Keratinocyte (primary cell): ENCODE data around the gene CNPY2. TPM values are rescaled to one million over a fixed set of nuclear protein-coding genes. Genes with fewer than 3 reads are reported as not detected.
"Not testable (repeated sequence)": the region's sequence is repeated elsewhere in the genome, so short reads cannot be mapped to it uniquely, and the experiment has no call there.

ENCODE experiments used
- DNase-seq: peaks from one replicate; pipeline ENCODE4 v3.0.0-alpha.2; 2011; ENCODE audit warnings: low read depth, missing footprints, low spot score
- FAIRE-seq: peaks from 2 replicates; lab custom pipeline; 2011; peaks lifted over from hg19 to GRCh38; lab: Jason Lieb, UNC
- H2AFZ ChIP-seq: 2 replicates; pipeline ENCODE4 v1.6.0; 2012; ENCODE audit warnings: low read length, control low read depth, inconsistent platforms; ENCODE audit not compliant: control insufficient read depth
- H3K27ac ChIP-seq: 2 replicates; pipeline ENCODE4 v1.5.1; 2011; ENCODE audit warnings: low read length; ENCODE audit not compliant: control insufficient read depth, insufficient read depth
- H3K27me3 ChIP-seq: 3 replicates; pipeline ENCODE4 v1.6.0; 2011; ENCODE audit warnings: low read length; ENCODE audit not compliant: control insufficient read depth, insufficient read depth; ENCODE audit errors: extremely low read depth
- H3K36me3 ChIP-seq, 2 experiments: 2 replicates in 1 of 2; 3 replicates in 1 of 2; pipeline ENCODE4 v1.5.1; 2011; ENCODE audit warnings: low read length in 2 of 2, mild to moderate bottlenecking in 1 of 2; ENCODE audit not compliant: control insufficient read depth in 2 of 2, insufficient read depth in 2 of 2; ENCODE audit errors: extremely low read depth in 1 of 2
- H3K4me1 ChIP-seq: 3 replicates; pipeline ENCODE4 v1.5.1; 2011; ENCODE audit warnings: low read length; ENCODE audit not compliant: control insufficient read depth, insufficient read depth; ENCODE audit errors: extremely low read depth
- H3K4me2 ChIP-seq: 3 replicates; pipeline ENCODE4 v1.6.0; 2011; ENCODE audit warnings: low read depth, low read length; ENCODE audit not compliant: control insufficient read depth, insufficient read depth; ENCODE audit errors: extremely low read depth
- H3K4me3 ChIP-seq, 3 experiments: fragments of 200-600 bp in 1 of 3; sonication (generic) in 1 of 3; 2 replicates in 2 of 3; 3 replicates in 1 of 3; pipeline ENCODE4 v1.5.1; 2011 to 2016; ENCODE audit warnings: low read length in 3 of 3, mild to moderate bottlenecking in 3 of 3, control low read depth in 2 of 3, inconsistent platforms in 1 of 3, low read depth in 1 of 3, mixed read lengths in 1 of 3, mixed run types in 1 of 3, moderate library complexity in 1 of 3; ENCODE audit not compliant: control insufficient read depth in 2 of 3, insufficient read depth in 2 of 3; ENCODE audit errors: extremely low read depth in 1 of 3
- H3K79me2 ChIP-seq: 2 replicates; pipeline ENCODE4 v1.6.0; 2012; ENCODE audit warnings: low read length; ENCODE audit not compliant: control insufficient read depth, insufficient read depth
- H3K9ac ChIP-seq: 3 replicates; pipeline ENCODE4 v1.6.0; 2011; ENCODE audit warnings: low read length; ENCODE audit not compliant: control insufficient read depth, insufficient read depth; ENCODE audit errors: extremely low read depth
- H3K9me1 ChIP-seq: 3 replicates; pipeline ENCODE4 v1.6.0; 2011; ENCODE audit warnings: low read length; ENCODE audit not compliant: control insufficient read depth, insufficient read depth; ENCODE audit errors: extremely low read depth
- H3K9me3 ChIP-seq: 2 replicates; pipeline ENCODE4 v1.5.1; 2012; ENCODE audit warnings: low read depth, low read length; ENCODE audit not compliant: control insufficient read depth
- H4K20me1 ChIP-seq: 3 replicates; pipeline ENCODE4 v1.6.0; 2011; ENCODE audit warnings: low read length; ENCODE audit not compliant: control insufficient read depth, insufficient read depth; ENCODE audit errors: extremely low read depth
- EZH2 ChIP-seq: IDR thresholded peaks from one replicate; pipeline ENCODE4 v1.6.1; 2012; ENCODE audit warnings: inconsistent platforms, mild to moderate bottlenecking, low read length, moderate library complexity
- dilution Hi-C: fragments of 300-500 bp; cut with MboI; formaldehyde crosslinking; loops from one replicate; pipeline ENCODE4 v1.7.0; 2020; ENCODE audit warnings: low sequenced_read_pairs; ENCODE audit not compliant: extremely low pct_ligation_motif_present
- polyA plus RNA-seq, 5 experiments: library from polyadenylated mRNA; depleted of rRNA in 3 of 5; stranded (reverse) in 3 of 5; stranded (forward) in 1 of 5; unstranded in 1 of 5; fragments of >200 nt; gene quantifications; 1 replicate in 1 of 5; 2 replicates in 3 of 5; 3 replicates in 1 of 5; pipeline versions ENCODE4 v1.2.1 to v1.2.3, GENCODE V29; 2011 to 2012; ENCODE audit warnings: missing spikeins in 2 of 5, low read depth in 1 of 5, low replicate concordance in 1 of 5
- TF ChIP-seq, protein P1 (sequence below), 3 experiments: IDR thresholded peaks in 1 of 3; conservative IDR thresholded peaks in 1 of 3; optimal IDR thresholded peaks in 1 of 3; 2 replicates in 2 of 3; 3 replicates in 1 of 3; pipeline versions ENCODE3 to v1.5.1; 2011; ENCODE audit warnings: low read length in 3 of 3, mild to moderate bottlenecking in 3 of 3, moderate library complexity in 2 of 3, control low read depth in 1 of 3, inconsistent platforms in 1 of 3; ENCODE audit not compliant: insufficient read depth in 2 of 3; ENCODE audit errors: extremely low read depth in 1 of 3

Gene CNPY2
- polyA plus RNA-seq, 1 donor (not counting 4 experiments of a cell fraction or from before 2014, with no cell fraction given), result 162 TPM

GRCh38 chr12:56262955-56263354, 52.8 kb downstream of the CNPY2 start:
- H2AFZ ChIP-seq, H3K9me3 ChIP-seq, H4K20me1 ChIP-seq, H3K9me1 ChIP-seq, H3K79me2 ChIP-seq, H3K9ac ChIP-seq, H3K4me3 ChIP-seq, H3K36me3 ChIP-seq, FAIRE-seq, dilution Hi-C loops, DNase-seq, H3K4me2 ChIP-seq, H3K27me3 ChIP-seq: not testable (repeated sequence)
- Histone ChIP-seq H3K27ac (peak overlapping the region; percentile 76), H3K4me1 (peaks cover 26% of the 10 kb centered on the region)

GRCh38 chr12:56261503-56262232, 54.1 kb downstream of the CNPY2 start:
- Histone ChIP-seq H3K4me3 (no peak overlapping the region), H3K27ac (peak overlapping the region; percentile 76), H4K20me1 (no peaks in the 10 kb centered on the region), H3K9ac (no peak overlapping the region), H3K4me1 (peaks cover 34% of the 10 kb centered on the region), H3K36me3 (peaks cover 0 to under 1% of the 10 kb centered on the region in 2 experiments), H3K9me3 (no peaks in the 10 kb centered on the region), H2AFZ (peak overlapping the region; percentile 2), H3K4me2 (peak overlapping the region; percentile 31), H3K27me3 (no peaks in the 10 kb centered on the region), H3K79me2 (peaks cover 13% of the 10 kb centered on the region), H3K9me1 (no peaks in the 10 kb centered on the region)
- TF ChIP-seq, protein P1, sequence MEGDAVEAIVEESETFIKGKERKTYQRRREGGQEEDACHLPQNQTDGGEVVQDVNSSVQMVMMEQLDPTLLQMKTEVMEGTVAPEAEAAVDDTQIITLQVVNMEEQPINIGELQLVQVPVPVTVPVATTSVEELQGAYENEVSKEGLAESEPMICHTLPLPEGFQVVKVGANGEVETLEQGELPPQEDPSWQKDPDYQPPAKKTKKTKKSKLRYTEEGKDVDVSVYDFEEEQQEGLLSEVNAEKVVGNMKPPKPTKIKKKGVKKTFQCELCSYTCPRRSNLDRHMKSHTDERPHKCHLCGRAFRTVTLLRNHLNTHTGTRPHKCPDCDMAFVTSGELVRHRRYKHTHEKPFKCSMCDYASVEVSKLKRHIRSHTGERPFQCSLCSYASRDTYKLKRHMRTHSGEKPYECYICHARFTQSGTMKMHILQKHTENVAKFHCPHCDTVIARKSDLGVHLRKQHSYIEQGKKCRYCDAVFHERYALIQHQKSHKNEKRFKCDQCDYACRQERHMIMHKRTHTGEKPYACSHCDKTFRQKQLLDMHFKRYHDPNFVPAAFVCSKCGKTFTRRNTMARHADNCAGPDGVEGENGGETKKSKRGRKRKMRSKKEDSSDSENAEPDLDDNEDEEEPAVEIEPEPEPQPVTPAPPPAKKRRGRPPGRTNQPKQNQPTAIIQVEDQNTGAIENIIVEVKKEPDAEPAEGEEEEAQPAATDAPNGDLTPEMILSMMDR (optimal IDR thresholded peaks at IDR 0.05 in 1 of 3, IDR thresholded peaks at IDR 0.05 in 1 of 3, conservative IDR thresholded peaks at IDR 0.05 in 1 of 3; ENCODE audit: extremely low read depth in 1 of 3, insufficient read depth in 2 of 3, low read length in 3 of 3), result peak in 1 of 3 experiments; percentile 29
- no peak for TF ChIP-seq EZH2
- peak; percentile 70 for DNase-seq
- peak; percentile 67 for FAIRE-seq
- dilution Hi-C loops, result no loop called here
